K562 (cell line): Measurements from ENCODE around the gene RPL9. TPM values are rescaled to one million over a fixed set of nuclear protein-coding genes. Genes with fewer than 3 reads are reported as not detected.

Source experiments
- CAMTA2 ChIP-seq: fragments of 250-450 bp; sonication (Bioruptor Pico); conservative IDR thresholded peaks from 2 replicates; pipeline ENCODE4 v1.5.1; 2022
- CBX1 ChIP-seq: sonication (generic); IDR thresholded peaks from 2 replicates; pipeline ENCODE4 v1.6.1; 2016; ENCODE audit warnings: antibody characterized with exemption, low read depth, mild to moderate bottlenecking
- CCNT2 ChIP-seq: IDR thresholded peaks from 2 replicates; pipeline ENCODE4 v1.6.1; 2011; ENCODE audit warnings: borderline replicate concordance, low read depth, mild to moderate bottlenecking, moderate library complexity, mixed read lengths, low read length; ENCODE audit not compliant: insufficient read length; ENCODE audit errors: extremely low read depth
- DMBX1 ChIP-seq: fragments of 250-450 bp; sonication (Bioruptor Pico); IDR thresholded peaks from 2 replicates; pipeline ENCODE4 v1.8.0; 2022; ENCODE audit warnings: inconsistent platforms, mild to moderate bottlenecking, moderate library complexity, borderline replicate concordance
- MEF2D ChIP-seq: conservative IDR thresholded peaks from 2 replicates; pipeline ENCODE4 v1.6.1; 2016; ENCODE audit warnings: low read depth, missing genetic modification characterization, missing compliant biosample characterization
- PTBP1 ChIP-seq: fragments of 200-400 bp; formaldehyde crosslinking; IDR thresholded peaks from 2 replicates; pipeline ENCODE4 v1.6.1; 2017; ENCODE audit warnings: low read depth, low read length
- TEAD2 ChIP-seq: fragments of 450-650 bp; IDR thresholded peaks from 2 replicates; pipeline ENCODE4 v1.6.1; 2016; ENCODE audit warnings: missing genetic modification characterization, control low read depth, missing compliant biosample characterization
- ZNF41 ChIP-seq: fragments of 250-450 bp; sonication (Bioruptor Pico); conservative IDR thresholded peaks from 2 replicates; pipeline ENCODE4 v1.4.0; 2020; ENCODE audit warnings: mild to moderate bottlenecking
- ZNF668 ChIP-seq: fragments of 250-450 bp; sonication (Bioruptor Pico); IDR thresholded peaks from 2 replicates; pipeline ENCODE4 v1.8.0; 2022; ENCODE audit warnings: mild to moderate bottlenecking, inconsistent platforms
- polyA plus RNA-seq, 8 experiments: library from polyadenylated mRNA; depleted of rRNA in 4 of 8; stranded (reverse) in 5 of 8; unstranded in 3 of 8; fragments of >200 nt; fragmentation: Nextera tagmentation in 2 of 8; fragmentation: Illumina TruSeq in 1 of 8; extraction: Ambion mirVana in 2 of 8; extraction: Trizol in 1 of 8; gene quantifications; 2 replicates each; pipeline versions ENCODE4 v1.2.1 to v1.2.3, GENCODE V29; 2011 to 2014; ENCODE audit warnings: inconsistent platforms in 1 of 8, missing spikeins in 1 of 8
- total RNA-seq, 7 experiments: library from RNA; depleted of rRNA in 6 of 7; stranded (reverse); fragments of >200 nt in 6 of 7; fragmentation: Illumina TruSeq in 2 of 7; extraction: Trizol in 2 of 7; gene quantifications; 2 replicates each; pipeline versions ENCODE4 v1.2.1 to v1.2.3, GENCODE V29; 2011 to 2021; ENCODE audit warnings: low replicate concordance in 1 of 7
- TF ChIP-seq, protein P1 (sequence below): fragments of 450-650 bp; IDR thresholded peaks from 2 replicates; pipeline ENCODE4 v1.6.1; 2014; ENCODE audit warnings: low read depth, mild to moderate bottlenecking, moderate library complexity, borderline replicate concordance
- TF ChIP-seq, protein P2 (sequence below), 2 experiments: fragments of 450-650 bp in 1 of 2; sonication (generic) in 1 of 2; formaldehyde crosslinking; conservative IDR thresholded peaks; 2 replicates each; pipeline versions ENCODE4 v1.4.0 to v1.8.1; 2020 to 2022; ENCODE audit warnings: mild to moderate bottlenecking in 1 of 2, missing genetic modification reagents in 1 of 2
- TF ChIP-seq, protein P3 (sequence below): fragments of 200-400 bp; formaldehyde crosslinking; IDR thresholded peaks from 2 replicates; pipeline ENCODE4 v1.6.1; 2017; ENCODE audit warnings: mild to moderate bottlenecking, low read depth, low read length, moderate library complexity

RPL9 gene
- total and polyA plus RNA-seq, 9 of the 15 experiments (the other 6 are each of a cell fraction or from before 2014, with no cell fraction given): 1,925 to 5,178 (median 3,033) TPM

DNA sequence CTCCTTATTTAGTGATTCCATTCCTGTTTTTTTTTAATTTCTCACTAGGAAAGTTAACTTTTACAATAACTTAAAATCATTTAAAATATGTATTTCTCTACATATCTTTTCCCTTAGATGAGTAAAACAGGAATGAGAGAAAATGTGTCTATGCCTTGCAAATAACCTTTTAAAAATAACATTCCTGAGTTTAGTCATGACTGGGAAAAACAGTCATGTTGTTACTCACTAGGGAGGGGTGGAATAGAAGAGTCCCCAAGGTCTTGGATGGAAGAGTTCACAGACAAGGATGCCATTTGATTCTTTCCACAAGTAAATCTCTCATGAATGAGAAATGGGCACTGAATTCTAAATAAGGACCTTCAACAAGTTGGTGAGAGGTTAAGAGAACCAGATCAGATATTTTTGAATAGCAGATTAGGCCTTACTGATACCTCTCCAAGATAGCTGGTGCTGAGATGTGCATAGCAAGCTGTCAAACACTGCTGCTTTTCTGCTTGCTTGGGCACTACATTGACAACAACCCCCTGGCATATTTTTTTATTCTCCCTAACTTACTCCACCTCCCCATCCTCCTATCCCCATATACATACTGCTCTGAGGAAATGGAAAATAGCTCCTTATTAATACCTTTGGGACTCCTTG, 43.4 kb upstream of the RPL9 start (continued):
- TF ChIP-seq, protein P1, sequence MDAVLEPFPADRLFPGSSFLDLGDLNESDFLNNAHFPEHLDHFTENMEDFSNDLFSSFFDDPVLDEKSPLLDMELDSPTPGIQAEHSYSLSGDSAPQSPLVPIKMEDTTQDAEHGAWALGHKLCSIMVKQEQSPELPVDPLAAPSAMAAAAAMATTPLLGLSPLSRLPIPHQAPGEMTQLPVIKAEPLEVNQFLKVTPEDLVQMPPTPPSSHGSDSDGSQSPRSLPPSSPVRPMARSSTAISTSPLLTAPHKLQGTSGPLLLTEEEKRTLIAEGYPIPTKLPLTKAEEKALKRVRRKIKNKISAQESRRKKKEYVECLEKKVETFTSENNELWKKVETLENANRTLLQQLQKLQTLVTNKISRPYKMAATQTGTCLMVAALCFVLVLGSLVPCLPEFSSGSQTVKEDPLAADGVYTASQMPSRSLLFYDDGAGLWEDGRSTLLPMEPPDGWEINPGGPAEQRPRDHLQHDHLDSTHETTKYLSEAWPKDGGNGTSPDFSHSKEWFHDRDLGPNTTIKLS: no peak
- TF ChIP-seq, protein P2, sequence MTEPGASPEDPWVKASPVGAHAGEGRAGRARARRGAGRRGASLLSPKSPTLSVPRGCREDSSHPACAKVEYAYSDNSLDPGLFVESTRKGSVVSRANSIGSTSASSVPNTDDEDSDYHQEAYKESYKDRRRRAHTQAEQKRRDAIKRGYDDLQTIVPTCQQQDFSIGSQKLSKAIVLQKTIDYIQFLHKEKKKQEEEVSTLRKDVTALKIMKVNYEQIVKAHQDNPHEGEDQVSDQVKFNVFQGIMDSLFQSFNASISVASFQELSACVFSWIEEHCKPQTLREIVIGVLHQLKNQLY (CRISPR knock-in tag; conservative IDR thresholded peaks at IDR 0.05): no peak
- TF ChIP-seq MEF2D (tag) (no peak), CBX1 (no peak), PTBP1 (no peak), CAMTA2 (CRISPR knock-in tag) (no peak), CCNT2 (no peak), DMBX1 (CRISPR knock-in tag) (no peak), ZNF41 (CRISPR knock-in tag) (no peak), ZNF668 (CRISPR knock-in tag) (no peak), TEAD2 (tag) (no peak)
- TF ChIP-seq, protein P3, sequence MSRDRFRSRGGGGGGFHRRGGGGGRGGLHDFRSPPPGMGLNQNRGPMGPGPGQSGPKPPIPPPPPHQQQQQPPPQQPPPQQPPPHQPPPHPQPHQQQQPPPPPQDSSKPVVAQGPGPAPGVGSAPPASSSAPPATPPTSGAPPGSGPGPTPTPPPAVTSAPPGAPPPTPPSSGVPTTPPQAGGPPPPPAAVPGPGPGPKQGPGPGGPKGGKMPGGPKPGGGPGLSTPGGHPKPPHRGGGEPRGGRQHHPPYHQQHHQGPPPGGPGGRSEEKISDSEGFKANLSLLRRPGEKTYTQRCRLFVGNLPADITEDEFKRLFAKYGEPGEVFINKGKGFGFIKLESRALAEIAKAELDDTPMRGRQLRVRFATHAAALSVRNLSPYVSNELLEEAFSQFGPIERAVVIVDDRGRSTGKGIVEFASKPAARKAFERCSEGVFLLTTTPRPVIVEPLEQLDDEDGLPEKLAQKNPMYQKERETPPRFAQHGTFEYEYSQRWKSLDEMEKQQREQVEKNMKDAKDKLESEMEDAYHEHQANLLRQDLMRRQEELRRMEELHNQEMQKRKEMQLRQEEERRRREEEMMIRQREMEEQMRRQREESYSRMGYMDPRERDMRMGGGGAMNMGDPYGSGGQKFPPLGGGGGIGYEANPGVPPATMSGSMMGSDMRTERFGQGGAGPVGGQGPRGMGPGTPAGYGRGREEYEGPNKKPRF: no peak
